Measurements from ENCODE around the gene XCR1. TPM values are rescaled to one million over a fixed set of nuclear protein-coding genes. Genes with fewer than 3 reads are reported as not detected.

XCR1 gene
- total and polyA plus RNA-seq, 9 of the 15 experiments (the other 6 are each of a cell fraction or from before 2014, with no cell fraction given), result not detected

GRCh38 chr3:46076606-46077005 is 49.3 kb upstream of the XCR1 start:
- POLR2A ChIA-PET, result interaction anchor here (1.7 kb wide), 1 partner anchor 138 kb away, joined by 5 read pairs; no protein-coding TSS in a partner anchor
- H3K4me3 ChIP-seq, result no peak overlapping the region
- peak in 1 of 4 experiments; percentile 17 for DNase-seq (ENCODE audit: extremely low read depth in 1 of 4, low spot score in 3 of 4)
- TF ChIP-seq NFRKB (IDR thresholded peaks at IDR 0.05; ENCODE audit: low read depth), result no peak
- TF ChIP-seq, protein P1, sequence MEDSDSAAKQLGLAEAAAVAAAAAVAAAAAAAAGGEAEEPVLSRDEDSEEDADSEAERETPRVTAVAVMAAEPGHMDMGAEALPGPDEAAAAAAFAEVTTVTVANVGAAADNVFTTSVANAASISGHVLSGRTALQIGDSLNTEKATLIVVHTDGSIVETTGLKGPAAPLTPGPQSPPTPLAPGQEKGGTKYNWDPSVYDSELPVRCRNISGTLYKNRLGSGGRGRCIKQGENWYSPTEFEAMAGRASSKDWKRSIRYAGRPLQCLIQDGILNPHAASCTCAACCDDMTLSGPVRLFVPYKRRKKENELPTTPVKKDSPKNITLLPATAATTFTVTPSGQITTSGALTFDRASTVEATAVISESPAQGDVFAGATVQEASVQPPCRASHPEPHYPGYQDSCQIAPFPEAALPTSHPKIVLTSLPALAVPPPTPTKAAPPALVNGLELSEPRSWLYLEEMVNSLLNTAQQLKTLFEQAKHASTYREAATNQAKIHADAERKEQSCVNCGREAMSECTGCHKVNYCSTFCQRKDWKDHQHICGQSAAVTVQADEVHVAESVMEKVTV (CRISPR knock-in tag; IDR thresholded peaks at IDR 0.05), result peak; percentile 53; the same call in 1 of the 2 replicates
- TF ChIP-seq NCOA1 (IDR thresholded peaks at IDR 0.05; ENCODE audit: low read depth), result no peak
- TF ChIP-seq, protein P2, sequence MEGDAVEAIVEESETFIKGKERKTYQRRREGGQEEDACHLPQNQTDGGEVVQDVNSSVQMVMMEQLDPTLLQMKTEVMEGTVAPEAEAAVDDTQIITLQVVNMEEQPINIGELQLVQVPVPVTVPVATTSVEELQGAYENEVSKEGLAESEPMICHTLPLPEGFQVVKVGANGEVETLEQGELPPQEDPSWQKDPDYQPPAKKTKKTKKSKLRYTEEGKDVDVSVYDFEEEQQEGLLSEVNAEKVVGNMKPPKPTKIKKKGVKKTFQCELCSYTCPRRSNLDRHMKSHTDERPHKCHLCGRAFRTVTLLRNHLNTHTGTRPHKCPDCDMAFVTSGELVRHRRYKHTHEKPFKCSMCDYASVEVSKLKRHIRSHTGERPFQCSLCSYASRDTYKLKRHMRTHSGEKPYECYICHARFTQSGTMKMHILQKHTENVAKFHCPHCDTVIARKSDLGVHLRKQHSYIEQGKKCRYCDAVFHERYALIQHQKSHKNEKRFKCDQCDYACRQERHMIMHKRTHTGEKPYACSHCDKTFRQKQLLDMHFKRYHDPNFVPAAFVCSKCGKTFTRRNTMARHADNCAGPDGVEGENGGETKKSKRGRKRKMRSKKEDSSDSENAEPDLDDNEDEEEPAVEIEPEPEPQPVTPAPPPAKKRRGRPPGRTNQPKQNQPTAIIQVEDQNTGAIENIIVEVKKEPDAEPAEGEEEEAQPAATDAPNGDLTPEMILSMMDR (IDR thresholded peaks at IDR 0.05 in 2 of 3, conservative IDR thresholded peaks at IDR 0.05 in 1 of 3; ENCODE audit: insufficient read depth in 2 of 3, low read depth in 1 of 3, low read length in 3 of 3), result peak; percentile 33 to 61 (median 35); a peak in 3 of 6 replicates
- TF ChIP-seq, protein P3, sequence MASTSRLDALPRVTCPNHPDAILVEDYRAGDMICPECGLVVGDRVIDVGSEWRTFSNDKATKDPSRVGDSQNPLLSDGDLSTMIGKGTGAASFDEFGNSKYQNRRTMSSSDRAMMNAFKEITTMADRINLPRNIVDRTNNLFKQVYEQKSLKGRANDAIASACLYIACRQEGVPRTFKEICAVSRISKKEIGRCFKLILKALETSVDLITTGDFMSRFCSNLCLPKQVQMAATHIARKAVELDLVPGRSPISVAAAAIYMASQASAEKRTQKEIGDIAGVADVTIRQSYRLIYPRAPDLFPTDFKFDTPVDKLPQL (IDR thresholded peaks at IDR 0.05; ENCODE audit: extremely low read depth, insufficient read length), result no peak
- no peak for TF ChIP-seq ZNF695 (CRISPR knock-in tag; IDR thresholded peaks at IDR 0.05)
- TF ChIP-seq, protein P4, sequence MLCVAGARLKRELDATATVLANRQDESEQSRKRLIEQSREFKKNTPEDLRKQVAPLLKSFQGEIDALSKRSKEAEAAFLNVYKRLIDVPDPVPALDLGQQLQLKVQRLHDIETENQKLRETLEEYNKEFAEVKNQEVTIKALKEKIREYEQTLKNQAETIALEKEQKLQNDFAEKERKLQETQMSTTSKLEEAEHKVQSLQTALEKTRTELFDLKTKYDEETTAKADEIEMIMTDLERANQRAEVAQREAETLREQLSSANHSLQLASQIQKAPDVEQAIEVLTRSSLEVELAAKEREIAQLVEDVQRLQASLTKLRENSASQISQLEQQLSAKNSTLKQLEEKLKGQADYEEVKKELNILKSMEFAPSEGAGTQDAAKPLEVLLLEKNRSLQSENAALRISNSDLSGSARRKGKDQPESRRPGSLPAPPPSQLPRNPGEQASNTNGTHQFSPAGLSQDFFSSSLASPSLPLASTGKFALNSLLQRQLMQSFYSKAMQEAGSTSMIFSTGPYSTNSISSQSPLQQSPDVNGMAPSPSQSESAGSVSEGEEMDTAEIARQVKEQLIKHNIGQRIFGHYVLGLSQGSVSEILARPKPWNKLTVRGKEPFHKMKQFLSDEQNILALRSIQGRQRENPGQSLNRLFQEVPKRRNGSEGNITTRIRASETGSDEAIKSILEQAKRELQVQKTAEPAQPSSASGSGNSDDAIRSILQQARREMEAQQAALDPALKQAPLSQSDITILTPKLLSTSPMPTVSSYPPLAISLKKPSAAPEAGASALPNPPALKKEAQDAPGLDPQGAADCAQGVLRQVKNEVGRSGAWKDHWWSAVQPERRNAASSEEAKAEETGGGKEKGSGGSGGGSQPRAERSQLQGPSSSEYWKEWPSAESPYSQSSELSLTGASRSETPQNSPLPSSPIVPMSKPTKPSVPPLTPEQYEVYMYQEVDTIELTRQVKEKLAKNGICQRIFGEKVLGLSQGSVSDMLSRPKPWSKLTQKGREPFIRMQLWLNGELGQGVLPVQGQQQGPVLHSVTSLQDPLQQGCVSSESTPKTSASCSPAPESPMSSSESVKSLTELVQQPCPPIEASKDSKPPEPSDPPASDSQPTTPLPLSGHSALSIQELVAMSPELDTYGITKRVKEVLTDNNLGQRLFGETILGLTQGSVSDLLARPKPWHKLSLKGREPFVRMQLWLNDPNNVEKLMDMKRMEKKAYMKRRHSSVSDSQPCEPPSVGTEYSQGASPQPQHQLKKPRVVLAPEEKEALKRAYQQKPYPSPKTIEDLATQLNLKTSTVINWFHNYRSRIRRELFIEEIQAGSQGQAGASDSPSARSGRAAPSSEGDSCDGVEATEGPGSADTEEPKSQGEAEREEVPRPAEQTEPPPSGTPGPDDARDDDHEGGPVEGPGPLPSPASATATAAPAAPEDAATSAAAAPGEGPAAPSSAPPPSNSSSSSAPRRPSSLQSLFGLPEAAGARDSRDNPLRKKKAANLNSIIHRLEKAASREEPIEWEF (CRISPR knock-in tag; IDR thresholded peaks at IDR 0.05), result no peak
- TF ChIP-seq IFI16 (CRISPR knock-in tag; IDR thresholded peaks at IDR 0.05), result no peak

More at GRCh38 chr3:46076606-46077005, 49.3 kb upstream of the XCR1 start:
- no peaks in the 10 kb centered on the region for H3K36me3 ChIP-seq (ENCODE audit: control insufficient read depth, insufficient read depth, low read length)
- no peak overlapping the region for H3K27ac ChIP-seq (ENCODE audit: extremely low read depth, low read depth, low read length)
- no peaks in the 10 kb centered on the region for H3K9me3 ChIP-seq (replicated peaks; ENCODE audit: control insufficient read depth, insufficient read depth, low read depth, low read length)
- no peak; the same call in 2 of the 3 replicates for ATAC-seq
- no peak overlapping the region for H3K9ac ChIP-seq (ENCODE audit: insufficient read depth in 1 of 2, low read depth in 2 of 2, low read length in 2 of 2)
- no peak for FAIRE-seq
- in situ Hi-C loops (cut with MboI), result loop anchor here (5.0 to 10.0 kb wide), 3 partner anchors 134 to 572 kb away; partner anchors contain the start of gene CXCR6
- BruUV-seq (replicated peaks), result no TSS peak
- CTCF ChIA-PET (ENCODE audit: low intra/inter-chr PET ratio), result interaction anchor here (0.6 to 7.4 kb wide), 5 partner anchors 139 to 1542 kb away, joined by 3 to 123 read pairs (median 3); no protein-coding TSS in a partner anchor
- no peak overlapping the region for H3K4me2 ChIP-seq (ENCODE audit: insufficient read depth, low read length)
- no peaks in the 10 kb centered on the region; a peak in 1 of 5 replicates for H3K4me1 ChIP-seq (replicated peaks in 1 of 2; ENCODE audit: control insufficient read depth in 2 of 2, insufficient read depth in 2 of 2, low read length in 2 of 2)
- H4K20me1 ChIP-seq (replicated peaks; ENCODE audit: control insufficient read depth, insufficient read depth, low read length), result no peaks in the 10 kb centered on the region
- no peak overlapping the region for H2AFZ ChIP-seq (ENCODE audit: low read depth, low read length)
- no peaks in the 10 kb centered on the region for H3K9me1 ChIP-seq (ENCODE audit: control insufficient read depth, insufficient read depth, low read length)
- H3K79me2 ChIP-seq (ENCODE audit: control insufficient read depth, insufficient read depth, low read length), result no peaks in the 10 kb centered on the region
- intact Hi-C loops (cut with micrococcal nuclease), result loop anchor here (5.0 to 10.0 kb wide), 6 partner anchors 69 to 1039 kb away; no protein-coding TSS in a partner anchor
- H3K27me3 ChIP-seq (ENCODE audit: control insufficient read depth in 2 of 2, insufficient read depth in 2 of 2, low read length in 2 of 2), result no peaks in the 10 kb centered on the region

Data from K562 (cell line).